Measurements from ENCODE around the gene SYNCRIP. TPM values are rescaled to one million over a fixed set of nuclear protein-coding genes. Genes with fewer than 3 reads are reported as not detected.
"Not testable (repeated sequence)": the region's sequence is repeated elsewhere in the genome, so short reads cannot be mapped to it uniquely, and the experiment has no call there.

The SYNCRIP gene
- total RNA-seq, 1 donor from 2014 or later = 91.3 TPM

DNA sequence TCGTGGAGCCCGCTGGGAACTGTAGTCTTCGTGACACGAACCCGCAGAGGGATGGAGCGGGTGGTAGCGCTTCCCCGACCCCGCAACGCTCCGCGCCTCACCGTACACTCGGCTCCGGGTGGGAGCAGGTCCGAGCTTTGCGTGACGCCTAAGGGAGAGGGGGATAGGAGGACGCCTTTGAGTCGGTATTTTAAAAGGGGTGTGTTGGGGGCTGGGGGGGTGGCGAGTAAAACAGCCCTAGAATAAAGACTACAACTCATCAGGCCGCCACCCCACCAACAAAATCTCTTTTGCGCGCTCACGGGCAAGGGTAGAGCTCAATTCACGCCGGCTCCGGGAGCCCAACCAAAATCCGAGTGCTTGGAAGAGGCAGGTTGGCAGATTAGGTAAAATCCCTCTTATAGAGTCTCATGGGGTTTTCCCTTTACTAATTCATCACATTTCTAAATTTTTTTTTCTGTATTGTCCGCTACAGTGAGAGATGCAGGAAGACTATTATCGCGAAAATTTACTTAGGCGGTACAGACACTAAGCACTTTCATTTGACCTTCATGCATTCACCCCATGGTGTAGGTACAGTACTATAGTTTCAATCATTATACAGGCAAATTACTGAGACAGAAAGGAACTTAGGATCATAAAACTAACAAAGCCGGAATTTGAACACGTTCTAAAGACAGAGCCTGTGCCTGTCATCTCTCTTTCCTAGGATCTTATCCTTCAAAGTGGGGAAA, 48.3 kb downstream of the SYNCRIP start:
- no peak for DNase-seq (ENCODE audit: low read depth)

- DNase-seq (ENCODE audit: low read depth) = peak; percentile 97
These were observed 49.1 kb downstream of the SYNCRIP start, which contains the start of gene SNX14 for GRCh38 chr6:85593438-85594196. SNX14 (minus strand) TSS chr6:85593858; CDS start chr6:85593718, 140 bp downstream.

DNA sequence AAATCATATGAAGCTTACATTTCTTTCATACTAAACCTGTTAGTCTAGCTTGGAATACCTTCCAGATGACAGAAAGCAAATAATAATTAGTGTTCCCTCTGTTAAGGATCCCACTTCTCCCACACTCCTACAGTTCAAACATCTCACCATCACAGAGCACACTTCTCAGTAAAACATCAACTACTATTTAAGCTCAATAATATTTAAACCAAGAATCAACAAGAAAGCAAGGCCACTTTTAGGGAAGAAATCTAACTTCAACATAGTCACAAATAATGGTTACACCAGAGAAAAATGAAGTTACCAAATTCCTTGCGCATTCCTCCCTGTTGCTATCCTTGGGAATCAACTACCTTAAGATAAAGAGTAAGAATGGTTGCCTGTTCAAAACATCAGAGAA, 50.7 kb downstream of the SYNCRIP start:
- DNase-seq (ENCODE audit: low read depth) = no peak

DNA sequence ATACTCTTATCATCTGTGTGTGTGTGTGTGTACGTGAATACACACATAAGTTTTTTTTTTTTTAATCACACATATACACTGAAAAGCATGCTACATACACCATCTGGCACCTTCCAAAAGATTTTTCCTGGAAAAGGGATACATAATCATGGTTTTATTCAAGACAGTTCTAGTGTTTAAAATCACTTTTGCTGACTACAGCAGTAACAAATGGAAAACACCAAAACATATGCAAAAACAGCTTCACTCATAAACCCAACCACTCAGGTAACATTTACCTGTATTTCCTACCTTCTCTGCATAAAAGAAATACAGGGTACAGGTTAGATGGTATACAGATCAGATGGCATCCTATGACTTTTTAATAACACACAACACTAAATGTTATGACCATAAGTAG, 51.5 kb downstream of the SYNCRIP start:
- no peak for DNase-seq (ENCODE audit: low read depth)

- no peak for DNase-seq (ENCODE audit: low read depth)
These were observed 56.9 kb downstream of the SYNCRIP start for GRCh38 chr6:85585741-85586140.

DNA sequence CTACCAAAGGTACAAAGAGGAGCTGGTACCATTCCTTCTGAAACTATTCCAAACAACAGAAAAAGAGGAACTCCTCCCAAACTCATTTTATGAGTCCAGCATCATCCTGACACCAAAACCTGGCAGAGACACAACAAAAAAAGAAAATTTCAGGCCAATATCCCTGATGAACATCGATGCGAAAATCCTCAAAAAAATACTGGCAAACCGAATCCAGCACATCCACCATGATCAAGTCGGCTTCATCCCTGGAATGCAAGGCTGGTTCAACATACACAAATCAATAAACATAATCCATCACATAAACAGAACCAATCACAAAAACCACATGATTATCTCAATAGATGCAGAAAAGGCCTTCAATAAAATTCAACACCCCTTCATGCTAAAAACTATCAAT, 59.9 kb downstream of the SYNCRIP start:
- DNase-seq (ENCODE audit: low read depth) = not testable (repeated sequence)

- DNase-seq (ENCODE audit: low read depth) = no peak
These were observed 61.1 kb downstream of the SYNCRIP start for GRCh38 chr6:85581572-85581971.

DNA sequence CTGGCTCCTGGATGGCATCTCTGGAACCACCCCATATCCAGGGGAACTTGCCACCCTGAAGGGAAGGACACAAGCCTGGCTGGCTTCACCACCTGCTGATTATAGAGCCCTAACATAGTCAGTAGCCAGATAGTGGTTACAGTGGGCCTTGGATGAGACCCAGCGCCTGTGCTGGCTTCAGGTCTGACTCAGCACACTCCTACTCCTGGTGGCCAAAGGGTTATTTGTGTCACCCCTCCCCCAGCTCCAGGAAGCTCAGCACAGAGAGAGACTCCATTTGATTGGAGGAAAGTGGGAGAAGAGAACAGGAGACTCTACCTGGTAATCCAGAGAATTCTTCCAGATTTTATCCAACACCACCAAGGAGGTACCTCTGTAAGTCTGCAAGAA, 61.8 kb downstream of the SYNCRIP start:
- DNase-seq (ENCODE audit: low read depth) = peak; percentile 91

DNA sequence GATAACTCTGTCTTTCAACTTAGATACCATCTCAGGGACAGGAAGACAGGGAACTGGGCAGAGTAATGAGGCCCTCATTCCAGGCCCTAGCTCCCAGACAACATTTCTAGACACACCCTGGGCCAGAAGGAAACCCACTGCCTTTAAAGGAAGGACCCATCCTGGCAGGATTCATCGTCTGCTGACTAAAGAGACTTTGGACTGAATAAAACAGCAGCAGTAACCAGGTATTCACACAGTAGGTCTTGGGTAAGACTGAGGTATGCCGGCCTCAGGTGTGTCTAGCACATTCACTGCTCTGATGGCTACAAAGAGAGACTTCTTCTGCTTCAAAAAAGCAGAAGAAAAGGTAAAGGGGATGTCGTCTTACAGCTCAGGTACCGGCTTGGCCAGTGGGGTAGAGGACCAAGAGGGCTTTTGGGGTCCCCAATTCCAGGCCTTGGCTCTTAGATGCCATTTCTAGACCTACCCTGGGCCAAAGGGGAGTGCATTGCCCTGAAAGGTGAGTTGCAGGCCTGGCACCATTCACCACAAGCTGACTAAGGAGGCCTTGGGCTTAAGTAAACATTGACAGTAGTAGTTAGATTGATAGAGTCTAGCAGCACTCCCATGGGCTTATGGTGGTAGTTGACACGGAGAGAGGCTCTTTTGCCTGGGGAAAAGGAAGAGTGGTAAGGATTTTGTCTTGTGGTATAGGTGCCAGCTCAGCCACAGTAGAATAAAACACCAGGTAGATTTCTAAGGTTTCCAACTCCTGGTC, 62.4 kb downstream of the SYNCRIP start:
- no peak for DNase-seq (ENCODE audit: low read depth)

GRCh38 chr6:85579581-85579980, 63.1 kb downstream of the SYNCRIP start:
- no peak for DNase-seq (ENCODE audit: low read depth)

GRCh38 chr6:85576476-85576875, 66.2 kb downstream of the SYNCRIP start:
- DNase-seq (ENCODE audit: low read depth) = no peak

DNA sequence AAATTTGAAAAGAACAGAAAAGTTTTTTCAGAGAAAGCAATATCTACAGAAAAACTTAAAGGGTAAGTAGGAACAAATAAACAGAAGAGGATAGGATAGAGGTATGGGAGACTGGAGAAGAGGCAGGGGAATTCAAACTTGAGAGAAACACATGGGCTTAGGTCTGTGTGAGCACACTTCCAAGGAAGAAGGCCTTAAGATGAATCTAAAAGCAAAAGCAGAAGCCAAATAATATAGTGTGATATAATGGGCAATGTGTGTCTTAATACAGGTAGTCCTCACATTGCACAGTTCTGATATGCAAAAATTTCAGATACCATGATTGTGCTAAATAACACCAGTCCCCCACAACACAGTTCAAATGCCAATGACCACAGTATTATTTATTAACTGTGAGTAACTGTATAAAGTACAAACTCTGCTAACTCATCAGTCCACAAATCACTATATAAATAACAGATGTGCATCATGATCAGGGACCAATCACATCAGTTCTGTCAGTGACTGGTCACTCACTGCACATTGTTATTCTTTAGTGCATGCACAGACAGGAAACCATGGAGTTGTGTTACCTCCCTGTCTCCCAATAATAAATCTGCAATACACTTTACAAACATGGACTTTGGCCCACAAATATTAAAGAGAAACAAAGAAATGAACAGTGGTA, 67.6 kb downstream of the SYNCRIP start:
- DNase-seq (ENCODE audit: low read depth) = no peak

GRCh38 chr6:85569323-85569722, 73.4 kb downstream of the SYNCRIP start:
- DNase-seq (ENCODE audit: low read depth) = no peak

DNA sequence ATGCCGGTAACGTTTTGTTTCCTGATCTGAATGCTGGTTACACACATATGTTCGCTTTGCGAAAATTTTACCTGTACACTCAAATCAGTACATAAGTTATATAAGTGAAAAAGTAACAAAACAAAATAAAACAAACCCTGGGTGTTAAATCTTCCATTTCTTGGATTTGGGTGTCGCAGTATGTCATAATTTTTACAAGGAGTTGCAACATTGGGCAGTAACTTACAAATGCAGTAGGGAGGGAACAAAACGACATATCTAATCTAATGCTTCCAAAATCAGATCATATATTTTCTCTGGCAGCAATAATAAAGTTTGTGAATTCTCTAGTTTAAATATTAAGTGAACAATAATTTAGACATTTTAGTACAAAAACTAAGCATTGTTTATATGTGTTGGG, 74.3 kb downstream of the SYNCRIP start:
- DNase-seq (ENCODE audit: low read depth) = no peak

DNA sequence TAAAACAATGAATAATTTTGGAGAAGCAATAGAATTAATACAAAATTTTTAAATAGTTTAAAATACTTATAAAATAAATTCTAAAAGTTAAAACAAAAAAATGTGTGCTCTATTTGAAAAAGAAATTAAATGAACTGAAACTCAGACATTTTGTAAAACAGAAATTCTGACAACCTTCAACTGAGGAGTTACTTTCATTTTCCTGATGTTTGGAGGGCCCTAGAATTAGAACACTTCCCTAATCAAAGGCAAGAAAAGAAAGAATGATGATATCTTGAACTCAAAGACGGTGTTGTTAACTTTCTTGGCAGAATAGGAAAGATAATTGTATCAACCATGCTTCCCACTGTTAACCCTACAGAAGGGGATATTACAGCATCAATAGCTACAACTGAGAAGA, 77.0 kb downstream of the SYNCRIP start:
- DNase-seq (ENCODE audit: low read depth) = no peak

DNA sequence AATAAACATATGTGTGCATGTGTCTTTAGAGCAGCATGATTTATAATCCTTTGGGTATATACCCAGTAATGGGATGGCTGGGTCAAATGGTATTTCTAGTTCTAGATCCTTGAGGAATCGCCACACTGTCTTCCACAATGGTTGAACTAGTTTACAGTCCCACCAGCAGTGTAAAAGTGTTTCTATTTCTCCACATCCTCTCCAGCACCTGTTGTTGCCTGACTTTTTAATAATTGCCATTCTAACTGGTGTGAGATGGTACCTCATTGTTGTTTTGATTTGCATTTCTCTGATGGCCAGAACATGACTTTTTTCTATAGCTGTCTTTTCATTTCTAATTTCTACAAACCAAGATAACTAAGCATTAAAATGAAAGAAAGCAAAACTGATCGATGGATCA, 78.5 kb downstream of the SYNCRIP start:
- DNase-seq (ENCODE audit: low read depth) = not testable (repeated sequence)

Other genes starting within 250 kb of the SYNCRIP start
- 29.4 and 42.7 TPM in 2 replicates for gene NT5E, start 192.8 kb downstream of the SYNCRIP start, total RNA-seq
- 78.3 and 82.6 TPM in 2 replicates for gene SNX14, start 49.0 kb downstream of the SYNCRIP start, total RNA-seq